GM21526 (cell line): ENCODE data around the gene DNMT3L.
"Not testable (repeated sequence)": the region's sequence is repeated elsewhere in the genome, so short reads cannot be mapped to it uniquely, and the experiment has no call there.

ENCODE experiments used
- ATAC-seq: cut with Tn5 transposase; IDR thresholded peaks from one replicate; pipeline ENCODE4 v1.9.1; 2021; ENCODE audit warnings: moderate library complexity; ENCODE audit not compliant: unreplicated experiment, low FRiP score

DNMT3L gene

GRCh38 chr21:44295646-44296045 lies 33.9 kb upstream of the DNMT3L start:
- no peak for ATAC-seq

- no peak for ATAC-seq
These were observed 33.5 kb upstream of the DNMT3L start for GRCh38 chr21:44295163-44295573.

DNA sequence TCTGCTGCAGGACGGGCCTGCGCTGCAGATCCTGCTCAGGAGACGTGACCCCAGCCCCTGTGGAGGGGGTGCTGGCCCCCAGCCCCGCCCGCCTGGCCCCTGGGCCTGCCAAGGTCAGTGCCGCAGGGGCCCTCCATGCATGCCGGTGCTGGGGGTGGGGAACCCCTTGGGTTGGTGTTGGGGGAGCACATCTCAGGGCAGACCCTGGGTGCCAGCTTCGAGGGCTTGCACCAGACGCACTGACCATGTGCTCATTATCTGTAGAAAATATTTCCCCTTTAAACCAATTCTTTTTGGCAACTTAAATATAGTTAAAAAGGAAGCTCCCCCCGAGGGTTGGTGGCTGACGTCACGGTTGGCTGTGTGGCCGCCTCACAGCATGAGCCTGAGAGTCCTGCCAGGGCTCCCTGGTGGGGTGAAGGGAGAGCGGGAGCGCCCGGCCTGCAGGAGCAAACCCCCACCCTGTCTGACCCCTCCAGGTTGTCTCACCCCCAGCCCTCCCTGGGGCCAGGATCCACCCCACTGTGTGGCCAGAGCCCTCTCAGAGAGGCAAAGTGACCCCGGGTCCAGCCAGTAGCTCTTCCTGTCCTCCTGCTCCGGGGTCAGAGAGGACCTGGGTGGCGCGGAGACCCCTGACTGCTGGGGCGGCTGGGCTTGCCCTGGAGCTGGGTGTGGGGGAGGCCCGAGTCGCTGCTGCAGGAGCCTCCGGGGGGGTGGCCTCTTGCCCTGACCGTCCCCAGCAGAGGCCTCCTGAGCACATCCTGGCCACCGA lies 32.9 kb upstream of the DNMT3L start:
- ATAC-seq: no peak

GRCh38 chr21:44293551-44294231 lies 32.0 kb upstream of the DNMT3L start:
- ATAC-seq: no peak

DNA sequence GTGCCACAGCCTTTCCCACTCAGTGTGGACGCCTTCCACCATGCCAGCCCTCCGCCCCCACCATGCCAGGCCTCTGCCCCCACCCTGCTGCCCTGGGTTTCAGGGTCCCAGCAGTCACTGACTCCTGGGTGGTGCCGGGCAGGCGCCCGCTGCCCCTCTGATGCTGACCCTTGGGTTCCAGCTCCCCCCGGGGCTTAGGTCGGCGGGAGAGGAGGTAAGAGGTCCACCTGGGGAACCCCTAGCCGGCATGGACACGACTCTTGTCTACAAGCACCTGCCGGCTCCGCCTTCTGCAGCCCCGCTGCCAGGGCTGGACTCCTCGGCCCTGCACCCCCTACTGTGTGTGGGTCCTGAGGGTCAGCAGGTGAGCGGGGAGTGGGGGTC lies 31.1 kb upstream of the DNMT3L start:
- ATAC-seq: no peak

GRCh38 chr21:44291936-44292811 lies 30.5 kb upstream of the DNMT3L start:
- no peak for ATAC-seq

DNA sequence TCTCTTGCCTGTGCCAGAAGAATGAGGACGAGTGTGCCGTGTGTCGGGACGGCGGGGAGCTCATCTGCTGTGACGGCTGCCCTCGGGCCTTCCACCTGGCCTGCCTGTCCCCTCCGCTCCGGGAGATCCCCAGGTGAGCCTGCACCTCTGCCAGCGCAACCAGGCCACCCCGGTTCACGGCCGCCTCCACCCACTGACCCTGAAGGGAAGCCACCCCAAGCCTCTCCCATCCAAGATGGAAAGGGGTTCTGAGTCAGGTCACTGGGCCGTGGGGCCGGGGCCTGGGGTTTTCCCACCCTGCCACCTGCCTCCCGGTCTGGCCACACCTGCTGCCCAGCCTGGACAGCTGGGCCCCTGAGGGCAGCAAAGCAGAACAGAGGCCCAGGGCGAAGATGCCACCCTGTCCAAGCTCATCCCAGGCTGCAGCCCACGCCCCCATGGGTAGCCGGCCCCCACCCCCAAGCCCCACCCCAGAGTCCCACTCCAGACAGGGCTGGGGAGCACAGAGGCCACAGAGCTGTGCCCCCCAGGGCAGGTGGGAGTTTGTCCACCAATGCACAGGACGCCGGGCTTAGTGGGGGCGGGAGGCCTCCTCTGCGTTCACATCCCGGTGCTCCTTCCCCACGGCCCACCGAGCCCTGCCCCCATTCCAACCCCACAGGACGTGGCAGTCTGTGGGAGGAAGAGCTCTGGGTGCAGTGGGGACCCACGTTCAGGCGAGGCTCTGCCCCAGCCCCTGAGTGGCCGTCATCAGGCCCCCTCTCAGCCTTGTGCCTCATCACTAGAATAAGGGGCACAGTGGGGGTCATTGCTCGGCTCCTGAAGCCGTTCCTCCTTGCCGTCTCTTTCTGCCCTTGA lies 29.6 kb upstream of the DNMT3L start:
- no peak for ATAC-seq

DNA sequence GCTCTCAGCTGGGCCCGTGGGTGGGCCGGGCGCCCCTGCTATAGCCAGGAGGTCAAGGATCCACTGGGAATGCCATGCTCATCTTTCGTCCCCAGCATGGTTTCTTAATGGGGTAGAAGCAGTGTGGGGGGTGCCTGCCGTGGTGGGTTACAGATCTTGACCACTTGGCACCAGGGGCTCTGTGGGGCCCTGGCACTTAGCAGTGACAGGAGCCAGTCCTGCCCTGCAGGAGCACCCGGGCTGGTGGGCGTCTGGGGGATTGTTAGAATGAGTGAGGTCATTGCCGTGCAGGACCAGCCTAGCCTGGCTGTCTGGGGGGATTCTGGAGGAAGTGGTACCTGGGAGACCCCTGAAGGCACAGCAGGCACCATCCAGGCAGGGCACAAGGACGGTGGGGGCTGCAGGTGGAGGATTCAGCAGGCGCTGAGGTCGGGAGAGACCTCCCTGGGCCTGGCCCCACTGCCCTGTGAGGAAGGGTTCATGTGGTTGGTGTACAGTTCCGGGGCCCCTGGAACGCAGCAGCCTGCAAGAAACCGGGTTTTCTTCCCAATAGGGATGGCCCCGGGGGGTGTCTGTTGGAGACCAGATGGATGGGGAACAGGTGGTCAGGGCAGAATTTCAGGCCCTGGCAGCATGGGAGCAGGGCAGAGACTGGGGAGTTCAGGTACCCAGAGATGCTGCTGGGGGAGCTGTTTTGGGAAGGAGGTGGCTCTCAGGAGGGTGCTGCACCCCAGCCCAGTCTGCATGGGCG lies 28.8 kb upstream of the DNMT3L start:
- no peak for ATAC-seq

DNA sequence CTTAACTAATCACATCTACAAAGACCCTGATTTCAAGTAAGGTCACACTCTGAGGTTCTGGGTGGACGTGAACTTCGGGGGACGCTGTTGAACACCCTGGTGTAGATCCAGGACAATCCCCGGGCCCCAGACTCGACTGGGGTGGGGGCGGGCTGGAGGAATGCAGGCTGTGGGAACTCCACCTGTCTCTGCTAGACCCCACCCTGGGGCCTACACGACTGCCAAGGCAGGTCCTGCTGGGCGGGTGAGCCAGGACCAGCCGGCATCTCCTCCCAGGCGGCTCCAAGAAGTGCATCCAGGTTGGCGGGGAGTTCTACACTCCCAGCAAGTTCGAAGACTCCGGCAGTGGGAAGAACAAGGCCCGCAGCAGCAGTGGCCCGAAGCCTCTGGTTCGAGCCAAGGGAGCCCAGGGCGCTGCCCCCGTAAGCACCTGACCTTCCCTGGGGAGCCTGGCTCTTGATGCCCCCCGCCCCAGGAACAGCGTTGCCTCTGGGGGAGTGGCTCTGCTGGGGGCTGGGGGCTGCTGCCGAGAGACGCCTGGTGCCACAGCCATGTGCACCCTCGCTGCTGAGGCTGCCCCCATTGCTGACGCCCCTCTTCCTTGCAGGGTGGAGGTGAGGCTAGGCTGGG lies 27.8 kb upstream of the DNMT3L start:
- ATAC-seq: no peak

DNA sequence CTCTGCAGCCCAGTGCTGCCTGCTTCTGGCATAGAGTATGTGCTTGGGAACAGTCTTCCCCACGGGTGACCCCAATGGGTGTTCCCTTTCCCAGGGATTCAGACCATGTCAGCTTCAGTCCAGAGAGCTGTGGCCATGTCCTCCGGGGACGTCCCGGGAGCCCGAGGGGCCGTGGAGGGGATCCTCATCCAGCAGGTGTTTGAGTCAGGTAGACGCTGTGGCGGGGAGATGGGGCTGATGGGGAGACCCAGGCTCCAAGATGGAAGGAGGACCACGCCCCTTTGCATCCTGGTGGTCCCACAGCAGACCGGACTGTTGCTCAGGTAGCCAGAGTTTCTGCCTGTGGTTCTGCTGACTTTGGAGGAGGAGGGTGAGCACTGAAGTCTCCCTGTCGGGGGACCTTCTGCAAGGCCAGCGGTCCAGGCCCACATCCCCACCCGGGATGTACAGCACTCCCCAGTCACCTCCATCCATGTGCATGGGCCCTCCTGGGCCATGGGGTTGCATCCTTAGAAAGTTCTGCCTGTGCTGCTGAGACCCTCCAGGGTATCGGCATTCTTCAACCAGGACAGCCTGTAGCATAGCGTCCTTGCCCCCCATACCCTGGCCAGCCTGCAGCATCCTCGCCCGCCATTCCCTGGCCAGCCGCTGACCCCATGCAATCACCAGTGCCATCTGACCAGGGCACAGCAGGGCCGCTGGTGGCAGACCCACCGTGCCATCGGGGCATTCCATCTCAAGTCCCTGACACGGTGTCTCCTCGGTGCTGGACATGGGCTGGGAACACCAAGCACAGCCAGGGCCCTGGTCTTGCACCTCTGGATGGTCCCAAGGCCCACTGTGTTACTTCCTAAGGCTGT lies 26.8 kb upstream of the DNMT3L start:
- ATAC-seq: no peak

DNA sequence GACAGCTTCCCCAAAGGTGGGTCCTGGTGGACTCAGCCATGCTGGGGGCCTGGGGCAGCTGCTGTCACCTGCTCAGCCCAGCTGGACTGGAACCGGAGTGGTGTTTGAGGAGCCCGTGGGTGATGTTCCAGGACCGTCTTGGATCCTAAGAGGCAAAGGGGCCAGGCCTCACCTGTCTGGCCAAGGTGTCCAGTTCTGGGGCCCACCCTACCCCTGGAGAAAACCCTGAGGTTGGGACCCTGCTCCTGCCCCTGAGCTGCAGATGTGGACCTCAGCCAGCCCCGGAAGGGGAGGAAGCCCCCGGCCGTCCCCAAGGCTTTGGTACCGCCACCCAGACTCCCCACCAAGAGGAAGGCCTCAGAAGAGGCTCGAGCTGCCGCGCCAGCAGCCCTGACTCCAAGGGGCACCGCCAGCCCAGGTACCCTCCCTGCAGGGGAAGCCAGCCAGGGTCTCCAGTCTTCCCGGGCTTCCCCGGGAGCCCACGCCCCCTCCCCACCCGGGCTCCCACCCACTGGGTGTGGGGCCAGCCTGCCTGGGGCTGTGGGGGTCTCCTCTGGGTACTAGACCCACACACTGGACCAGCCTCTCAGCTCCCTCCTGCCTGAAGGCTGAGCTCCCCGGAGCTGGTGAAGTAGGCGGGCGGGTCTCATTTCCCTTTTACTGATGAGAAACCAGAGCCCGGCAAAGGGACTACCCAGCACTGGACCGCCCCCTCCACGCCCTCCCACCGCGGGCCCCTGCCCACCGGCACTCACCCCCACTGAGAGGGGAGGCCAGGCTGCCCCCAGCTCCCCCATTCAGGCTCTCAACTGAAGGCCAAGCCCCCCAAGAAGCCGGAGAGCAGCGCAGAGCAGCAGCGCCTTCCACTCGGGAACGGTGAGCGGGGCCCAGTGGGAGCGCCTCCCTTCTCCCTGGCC lies 25.3 kb upstream of the DNMT3L start:
- no peak for ATAC-seq

GRCh38 chr21:44286086-44286715 lies 24.5 kb upstream of the DNMT3L start:
- ATAC-seq: no peak

- ATAC-seq: no peak
These were observed 23.7 kb upstream of the DNMT3L start, which contains the start of gene AIRE for GRCh38 chr21:44285138-44285992. Gene AIRE (plus strand): TSS chr21:44285876. CDS start chr21:44286007, 131 bp downstream.

- no peak for ATAC-seq
These were observed 22.3 kb upstream of the DNMT3L start for GRCh38 chr21:44283948-44284347.

- not testable (repeated sequence) for ATAC-seq
These were observed 21.6 kb upstream of the DNMT3L start for GRCh38 chr21:44283211-44283785.
